Epidermal melanocyte (primary cell): ENCODE results near the gene RIMKLA.

Source experiments
- DNase-seq: peaks from one replicate; pipeline ENCODE4 v3.0.0; 2011; ENCODE audit warnings: low spot score; ENCODE audit not compliant: insufficient read length

The RIMKLA gene

DNA sequence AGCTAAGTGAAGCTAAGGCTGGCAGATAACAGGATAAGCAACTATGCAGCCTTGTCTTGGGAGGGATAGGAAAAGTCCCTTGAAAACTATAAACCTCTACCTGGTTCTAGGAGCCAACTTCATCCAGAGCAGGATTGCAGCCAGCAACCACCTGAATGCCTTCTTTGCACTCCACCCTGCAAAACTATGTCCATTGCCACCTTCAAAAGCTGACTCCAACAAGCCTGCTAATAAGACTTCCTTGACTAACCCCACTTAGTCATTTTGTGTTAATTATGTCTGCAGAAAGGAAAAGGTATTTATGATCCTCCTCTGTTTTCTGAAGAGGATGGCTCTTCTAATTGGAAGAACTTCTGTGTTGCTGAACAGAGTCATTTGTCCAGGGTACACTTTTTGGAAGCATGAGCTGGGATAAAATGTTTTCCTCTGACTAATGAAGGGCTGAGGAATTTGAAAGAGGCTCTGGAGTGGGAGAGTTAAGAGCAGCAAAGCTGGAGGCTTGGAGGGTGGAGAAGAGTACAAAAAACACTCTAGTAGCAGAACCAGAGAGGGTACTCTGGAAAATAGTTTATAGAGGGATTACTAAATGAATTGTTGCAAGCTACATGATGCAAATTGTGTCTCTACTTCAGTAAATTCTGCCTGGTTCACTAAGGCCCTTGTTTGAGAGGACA is 9.6 kb upstream of the RIMKLA start:
- no peak for DNase-seq

DNA sequence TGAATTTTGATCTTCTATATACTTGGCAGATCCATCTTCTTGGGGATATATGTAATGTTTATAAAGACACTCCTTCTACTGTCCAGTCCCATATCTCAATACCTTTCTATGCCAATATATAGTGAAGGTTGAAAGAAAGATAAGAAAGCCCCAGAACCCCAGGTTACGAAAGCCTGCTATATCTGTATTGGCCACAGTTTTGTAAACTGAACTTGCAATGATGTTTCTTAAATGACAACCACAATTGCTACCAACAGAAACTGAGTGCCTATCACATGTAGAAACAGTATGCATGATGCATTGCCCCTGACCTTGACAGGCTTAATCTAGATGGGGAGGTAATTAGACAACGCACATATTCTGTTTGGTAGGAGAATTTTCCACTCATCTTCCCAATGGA is 7.8 kb upstream of the RIMKLA start:
- no peak for DNase-seq

DNA sequence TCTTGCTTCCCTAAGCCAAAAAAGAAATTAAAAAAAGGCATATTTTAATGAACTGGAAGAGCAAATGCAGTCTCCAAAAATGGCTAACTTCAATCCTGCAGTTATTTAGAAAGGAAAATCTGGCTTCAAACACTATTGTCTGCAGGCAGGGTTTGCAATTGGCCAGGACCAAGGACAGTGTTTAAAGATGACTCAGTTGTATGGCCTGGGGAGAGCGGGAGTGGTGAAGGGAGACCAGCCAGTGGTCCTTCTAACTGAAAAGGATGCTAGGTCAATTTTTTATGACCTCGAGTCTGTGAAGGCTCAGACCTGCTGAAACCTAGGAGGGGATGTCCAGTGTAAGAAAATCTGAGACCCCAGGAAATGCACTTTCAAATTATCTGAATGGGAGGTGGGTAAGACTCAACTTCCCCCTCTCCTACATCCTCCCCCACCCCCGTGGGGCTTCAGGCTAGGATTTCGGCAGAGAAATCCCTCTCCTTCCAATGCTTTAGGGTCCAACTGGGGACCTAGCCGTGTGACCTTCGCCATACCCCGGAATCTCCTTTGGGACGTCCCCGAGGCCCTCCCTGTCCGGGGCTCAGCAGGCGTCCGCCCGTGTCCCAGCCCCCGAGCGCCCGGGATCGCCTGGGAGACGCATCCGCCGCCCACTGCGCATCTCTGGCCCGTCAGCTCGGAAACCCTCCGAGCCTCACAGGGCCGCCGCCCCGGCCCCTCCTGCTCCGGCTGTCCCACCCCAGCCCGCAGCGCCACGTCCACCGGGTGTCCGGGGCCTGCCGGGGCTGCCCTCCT is 602 bp upstream of the RIMKLA start:
- peak; percentile 50 for DNase-seq

DNA sequence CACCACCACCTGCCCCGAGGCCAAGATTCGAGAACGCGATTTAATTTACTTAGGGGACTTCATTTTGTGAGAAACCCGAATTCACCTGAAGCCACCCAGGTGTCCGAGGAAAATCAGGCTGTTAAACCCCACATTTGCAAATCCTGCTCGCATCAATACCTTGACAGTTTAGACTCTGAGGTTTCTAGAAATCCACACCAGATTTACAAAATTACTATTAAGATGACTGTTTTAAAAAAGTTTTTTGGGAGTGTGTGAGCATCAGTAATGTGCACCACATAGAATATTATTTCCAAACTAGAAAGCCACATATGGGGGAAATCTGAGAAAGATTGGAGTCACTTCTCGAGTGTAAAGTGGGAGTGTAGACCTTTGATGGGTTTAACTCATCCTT is 685 bp downstream of the RIMKLA start:
- no peak for DNase-seq

DNA sequence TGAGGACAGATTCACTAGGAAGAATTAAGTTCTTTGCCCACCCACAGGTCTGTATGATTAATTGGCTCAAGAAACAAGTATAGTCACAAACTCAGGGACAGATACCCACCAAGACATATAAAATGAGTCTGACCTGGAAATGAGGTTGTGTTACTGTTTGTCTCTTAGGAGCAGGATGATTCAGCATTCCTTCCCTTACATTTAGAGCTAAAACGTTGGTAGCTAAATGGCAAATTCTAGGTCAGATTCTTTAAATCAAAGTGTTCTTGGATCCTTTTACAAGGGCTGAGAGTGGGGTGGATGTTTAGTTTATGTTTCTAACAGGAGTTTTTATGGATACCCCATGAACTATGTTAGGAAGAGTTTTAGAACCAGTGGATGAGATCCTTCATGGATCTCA is 4.7 kb downstream of the RIMKLA start:
- no peak for DNase-seq

DNA sequence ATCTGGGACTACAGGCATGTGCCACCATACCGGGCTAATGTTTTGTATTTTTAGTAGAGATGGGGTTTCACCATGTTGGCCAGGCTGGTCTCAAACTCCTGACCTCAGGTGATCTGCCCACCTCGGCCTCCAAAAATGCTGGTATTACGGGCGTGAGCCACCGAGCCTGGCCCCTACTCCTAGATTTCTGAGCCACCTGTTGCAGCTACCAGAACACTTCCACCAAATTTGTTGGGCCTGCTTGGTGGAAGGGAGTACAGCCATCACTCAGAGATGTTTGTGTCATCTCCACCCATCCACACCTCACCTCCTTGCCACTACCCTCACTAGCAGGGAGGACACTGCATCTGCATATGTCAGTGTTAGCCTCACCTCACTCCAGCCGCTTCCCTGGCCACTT is 5.5 kb downstream of the RIMKLA start:
- DNase-seq = no peak

DNA sequence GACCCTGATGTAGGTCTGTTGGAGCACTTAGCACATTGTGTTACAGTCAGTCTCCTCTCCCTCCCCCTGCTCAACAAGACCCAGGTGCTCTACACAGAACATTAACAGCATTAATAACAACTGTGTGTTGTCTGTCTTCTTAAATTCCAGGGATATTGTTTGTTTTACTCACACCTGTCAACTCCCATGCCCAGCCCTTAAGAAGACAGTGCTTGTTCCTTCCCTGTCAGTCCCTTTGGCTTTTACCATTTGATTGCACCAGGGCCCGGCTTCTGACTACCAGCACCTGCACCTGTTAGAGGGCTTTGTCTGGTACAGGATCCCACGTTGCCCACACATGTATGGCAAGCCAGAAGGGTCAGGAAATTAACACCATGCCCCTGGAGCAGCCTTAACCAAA is 11.7 kb downstream of the RIMKLA start:
- DNase-seq = no peak

DNA sequence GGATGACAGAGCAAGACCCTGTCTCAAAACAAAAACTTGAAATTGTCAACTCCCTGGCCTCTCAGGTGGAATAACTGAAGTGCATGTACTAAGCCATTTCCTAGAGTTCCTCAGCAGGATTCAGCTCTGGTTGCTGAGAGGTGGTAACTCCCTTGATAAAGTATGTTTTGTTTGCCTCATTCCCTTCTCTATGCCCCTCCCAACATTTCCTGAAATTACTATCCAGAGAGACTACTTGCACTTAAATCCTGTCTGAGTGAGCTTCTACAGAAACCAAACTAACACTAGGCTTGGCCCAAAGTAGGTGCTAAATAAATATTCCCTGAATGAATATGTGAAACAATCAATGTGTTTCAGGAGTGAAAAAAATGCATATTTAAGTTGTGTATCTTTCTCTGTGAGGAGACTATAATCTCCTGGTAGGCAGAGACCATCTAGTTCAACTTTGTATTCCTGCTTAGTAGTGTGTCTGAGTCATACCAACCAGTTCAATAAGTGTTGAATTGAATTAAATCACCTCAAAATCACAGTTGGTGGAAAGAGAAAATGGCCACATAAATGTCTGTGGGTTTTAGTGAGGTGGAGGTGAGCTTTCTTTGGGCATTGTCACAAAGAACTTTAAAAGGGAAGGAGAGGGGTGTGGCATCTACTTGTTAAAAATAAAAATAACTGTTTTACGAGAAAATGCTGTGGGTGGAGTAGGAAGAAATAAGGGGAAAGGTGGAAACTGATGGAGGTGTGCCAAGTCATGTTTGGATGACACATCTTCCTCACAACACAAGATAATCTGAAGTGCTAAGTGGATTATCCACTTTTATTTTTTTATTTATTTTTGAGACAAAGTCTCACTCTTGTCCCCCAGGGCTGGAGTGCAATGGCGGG is 12.6 kb downstream of the RIMKLA start:
- DNase-seq = no peak

DNA sequence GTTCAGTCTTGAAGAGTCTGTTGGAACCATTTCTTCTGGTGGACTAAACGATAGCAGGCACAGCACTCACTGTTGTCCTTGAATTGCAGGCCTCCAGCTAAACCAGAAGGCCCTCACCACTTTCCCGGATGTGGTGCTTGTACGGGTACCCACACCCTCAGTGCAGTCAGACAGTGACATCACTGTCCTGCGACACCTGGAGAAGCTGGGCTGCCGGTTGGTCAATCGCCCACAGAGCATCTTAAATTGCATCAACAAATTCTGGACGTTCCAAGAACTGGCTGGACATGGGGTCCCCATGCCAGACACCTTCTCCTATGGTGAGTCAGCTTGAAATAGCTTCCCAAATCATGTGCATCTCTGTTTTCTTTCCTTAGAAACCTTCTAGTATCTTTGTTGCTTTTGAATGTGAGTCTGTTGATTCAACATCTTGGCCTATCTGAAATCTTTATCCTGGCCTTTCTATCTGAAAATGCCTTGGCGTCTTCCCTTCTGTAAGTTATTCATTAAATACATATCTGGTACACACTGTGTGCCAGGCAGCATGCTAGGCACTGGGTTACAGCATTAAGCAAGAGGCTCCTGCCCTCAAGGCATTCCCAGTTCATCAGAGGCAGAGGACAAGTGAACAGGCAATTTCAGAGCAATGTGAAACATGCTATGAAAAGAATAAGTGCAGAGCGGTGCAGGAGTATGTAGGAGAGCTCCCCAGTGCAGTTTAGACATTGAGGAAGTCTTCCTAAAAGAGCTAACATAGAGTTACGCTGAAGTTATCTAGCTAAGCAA is 18.9 kb downstream of the RIMKLA start:
- DNase-seq = no peak

DNA sequence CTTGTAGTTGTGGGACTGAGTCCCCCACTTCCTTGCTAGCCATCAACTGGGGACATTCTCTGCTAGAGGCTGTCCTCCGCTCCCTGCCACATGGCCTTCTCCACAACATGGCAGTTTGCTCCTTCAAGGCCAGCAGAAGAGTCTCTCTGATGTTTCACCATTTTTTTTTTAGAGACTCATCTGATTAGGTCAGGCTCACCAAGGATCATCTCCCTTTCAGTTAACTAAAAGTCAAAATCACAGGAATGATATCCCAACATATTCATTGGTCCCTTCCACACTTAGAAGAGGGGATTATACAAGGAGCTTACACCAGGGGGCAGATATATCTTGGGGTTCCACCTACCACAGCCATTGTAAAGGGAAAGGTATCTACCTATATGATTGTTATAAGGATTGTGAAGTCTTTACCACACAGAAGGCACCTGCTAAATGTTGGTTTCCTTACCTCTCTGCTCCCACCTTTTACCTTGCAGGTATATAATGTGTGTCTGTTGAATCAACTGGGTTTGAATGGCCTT is 23.3 kb downstream of the RIMKLA start:
- DNase-seq = no peak

DNA sequence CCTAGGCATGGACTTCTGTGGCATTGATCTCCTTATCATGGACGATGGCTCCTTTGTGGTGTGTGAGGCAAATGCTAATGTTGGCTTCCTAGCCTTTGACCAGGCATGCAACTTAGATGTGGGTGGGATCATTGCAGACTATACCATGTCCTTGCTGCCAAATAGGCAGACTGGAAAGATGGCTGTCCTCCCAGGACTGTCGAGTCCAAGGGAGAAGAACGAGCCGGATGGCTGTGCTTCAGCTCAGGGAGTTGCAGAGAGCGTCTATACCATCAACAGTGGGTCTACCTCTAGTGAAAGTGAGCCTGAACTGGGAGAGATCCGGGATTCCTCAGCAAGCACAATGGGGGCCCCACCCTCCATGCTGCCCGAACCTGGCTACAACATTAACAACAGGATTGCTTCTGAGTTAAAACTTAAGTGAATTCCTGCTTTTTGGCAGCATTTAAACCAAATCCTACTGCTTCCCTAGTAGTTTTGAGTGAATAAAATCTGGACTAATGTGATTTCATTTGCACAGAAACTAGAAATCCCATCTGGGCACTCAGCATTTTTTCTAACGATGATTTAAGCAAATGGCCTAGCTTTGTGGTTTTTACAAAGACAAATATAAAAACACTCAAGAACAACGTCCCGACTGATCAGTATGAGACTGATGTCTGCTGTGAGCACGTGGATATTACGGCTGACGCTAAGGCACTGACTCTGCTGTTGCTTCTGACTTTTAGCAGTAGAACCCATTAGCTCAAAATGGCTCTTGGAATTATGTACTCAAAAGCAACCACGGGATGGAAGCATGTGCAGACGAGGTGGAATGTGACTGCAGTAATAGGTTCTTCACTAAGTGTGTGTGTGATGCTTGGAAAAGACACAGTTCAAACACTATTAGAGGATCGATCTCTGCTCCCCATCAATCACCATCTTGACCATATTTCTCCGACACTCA is 34.2 kb downstream of the RIMKLA start:
- no peak for DNase-seq

DNA sequence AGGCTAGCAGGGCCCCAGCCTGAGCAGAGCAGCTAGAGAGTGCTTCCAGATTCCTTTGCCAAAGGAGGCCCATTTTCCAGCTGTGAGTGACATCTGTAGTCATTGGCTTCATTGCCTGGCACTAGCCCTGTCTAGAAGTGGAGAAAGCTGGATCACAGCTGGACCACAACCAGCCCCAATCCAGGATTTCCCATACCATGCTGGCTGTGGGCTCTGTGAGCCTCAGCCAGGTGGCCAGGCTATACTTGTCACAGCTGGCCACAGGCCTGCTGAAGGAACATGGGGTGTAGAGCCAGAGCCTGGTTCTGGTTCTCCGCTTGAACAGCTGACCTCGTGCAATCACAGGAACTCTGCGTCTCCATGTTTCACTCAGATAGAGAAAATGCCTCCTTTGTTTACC is 36.6 kb downstream of the RIMKLA start:
- DNase-seq = no peak

DNA sequence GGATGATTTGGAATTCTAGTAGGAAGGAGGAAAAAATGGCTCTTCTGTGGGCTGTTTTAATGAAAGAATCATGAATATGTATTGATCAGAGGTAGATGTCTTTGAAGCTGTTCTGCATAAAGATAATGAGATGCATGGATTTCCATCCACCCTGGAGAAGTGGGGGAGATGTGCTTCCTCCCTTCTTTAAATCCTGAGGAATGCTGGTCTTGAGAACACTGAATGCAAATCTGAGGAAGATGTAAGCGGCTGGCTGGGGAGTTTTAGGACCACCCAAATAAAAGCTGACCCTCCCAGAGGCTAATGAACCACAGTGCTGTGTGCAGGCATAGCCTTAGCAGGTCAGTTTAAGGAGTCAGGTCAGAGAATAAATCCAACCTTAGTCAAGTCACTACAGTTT is 37.9 kb downstream of the RIMKLA start:
- no peak for DNase-seq

DNA sequence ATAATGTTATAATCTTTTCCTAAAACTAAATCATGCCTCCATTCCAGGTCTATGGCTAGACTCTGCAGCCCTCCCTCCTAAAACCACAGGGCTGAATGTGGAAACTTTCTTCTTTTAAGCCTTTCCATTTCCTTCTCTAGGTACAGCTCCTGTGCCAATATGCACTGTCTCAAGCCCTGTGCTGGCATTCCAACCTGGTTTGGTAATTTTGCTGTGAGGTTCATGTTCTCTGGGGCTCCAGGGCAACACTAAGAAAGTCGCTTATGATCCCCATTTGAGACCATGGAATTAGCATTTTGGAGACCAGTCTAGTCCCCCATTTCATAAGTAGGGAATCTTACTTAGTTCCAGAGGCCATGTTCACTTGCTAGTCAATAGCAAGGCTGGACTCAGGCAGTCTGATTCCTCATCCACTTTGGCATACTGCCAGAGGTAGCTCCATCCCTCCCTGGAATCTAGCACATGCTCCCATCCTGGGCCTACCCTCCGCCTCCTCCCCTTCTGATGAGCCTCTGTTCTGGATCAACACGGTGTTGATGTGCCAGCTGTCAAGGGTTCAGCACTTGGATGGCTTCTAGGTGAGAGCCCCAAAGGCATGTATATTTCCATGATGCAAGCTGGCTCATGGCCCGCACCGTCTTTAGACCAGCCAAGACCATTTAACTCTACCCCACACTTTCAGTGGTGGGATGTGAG is 38.7 kb downstream of the RIMKLA start:
- no peak for DNase-seq

DNA sequence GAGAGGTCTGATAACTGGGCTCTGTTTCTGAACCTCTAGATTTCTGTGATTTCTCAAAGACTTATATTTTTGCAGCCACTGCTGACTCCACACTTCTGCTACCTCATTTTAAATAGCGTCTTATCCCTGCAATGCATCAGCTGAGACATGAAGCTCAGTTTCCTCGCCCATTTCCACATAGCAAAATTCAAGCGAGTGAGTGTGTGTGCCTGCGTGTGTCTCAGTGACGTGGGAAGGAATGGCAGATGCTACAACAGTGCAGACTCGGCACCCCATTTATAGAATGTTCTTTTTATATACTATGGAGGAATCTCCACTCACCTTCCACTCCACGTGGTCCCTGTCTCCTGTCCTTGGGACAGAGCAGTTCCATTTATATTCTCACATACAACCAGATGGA is 39.5 kb downstream of the RIMKLA start:
- DNase-seq = no peak

DNA sequence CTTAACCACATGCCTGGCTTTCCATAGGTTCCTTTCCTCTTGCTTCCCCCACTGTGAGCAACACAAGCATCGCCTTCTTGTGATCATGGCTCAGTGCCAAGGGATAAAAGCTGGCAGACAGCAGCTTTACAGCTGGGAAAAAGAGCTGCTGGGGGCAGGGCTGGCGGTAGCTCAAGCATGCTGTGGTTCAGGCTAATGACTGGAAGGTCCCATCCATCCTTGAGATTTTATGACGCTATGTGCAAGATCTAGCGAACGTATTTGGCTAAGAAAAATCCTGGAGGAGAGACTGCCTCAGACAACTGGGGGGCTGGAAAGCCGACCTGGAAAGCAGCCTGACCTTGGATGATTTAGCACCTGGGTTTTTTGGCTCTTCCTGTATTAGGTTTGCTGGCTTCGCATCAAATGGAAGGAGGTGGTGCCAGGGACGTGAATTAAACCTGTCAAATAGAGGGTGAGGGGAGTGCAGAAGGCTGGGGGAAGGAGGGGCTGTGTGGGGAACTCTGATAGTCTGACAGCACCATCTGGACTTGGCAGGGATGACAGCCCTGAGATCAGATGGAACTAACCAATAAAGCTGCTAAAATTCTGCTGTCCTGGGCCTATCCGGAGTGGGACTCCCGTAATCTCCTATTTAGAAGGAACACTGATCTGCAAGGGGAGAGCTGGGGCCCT is 40.5 kb downstream of the RIMKLA start:
- DNase-seq = peak; percentile 64

DNA sequence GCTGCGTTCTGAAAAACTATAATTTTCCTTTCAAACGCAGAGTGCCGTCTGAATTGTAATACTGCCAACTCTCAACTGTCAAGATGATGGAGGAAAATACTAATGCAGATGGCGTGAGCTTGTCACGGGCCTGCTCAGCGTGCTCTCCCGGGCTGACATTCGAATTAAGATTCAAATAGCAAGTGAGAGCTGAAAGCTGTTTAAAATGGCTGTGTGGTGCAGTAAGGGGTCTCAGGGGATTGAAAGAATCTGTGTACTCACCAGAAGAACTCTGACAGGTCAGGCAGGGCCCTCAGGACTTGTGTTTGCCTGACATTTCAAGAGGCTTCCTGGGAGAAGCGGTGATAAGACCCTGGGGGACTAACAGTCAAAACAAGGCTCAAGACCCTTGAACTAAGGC is 42.1 kb downstream of the RIMKLA start:
- no peak for DNase-seq

DNA sequence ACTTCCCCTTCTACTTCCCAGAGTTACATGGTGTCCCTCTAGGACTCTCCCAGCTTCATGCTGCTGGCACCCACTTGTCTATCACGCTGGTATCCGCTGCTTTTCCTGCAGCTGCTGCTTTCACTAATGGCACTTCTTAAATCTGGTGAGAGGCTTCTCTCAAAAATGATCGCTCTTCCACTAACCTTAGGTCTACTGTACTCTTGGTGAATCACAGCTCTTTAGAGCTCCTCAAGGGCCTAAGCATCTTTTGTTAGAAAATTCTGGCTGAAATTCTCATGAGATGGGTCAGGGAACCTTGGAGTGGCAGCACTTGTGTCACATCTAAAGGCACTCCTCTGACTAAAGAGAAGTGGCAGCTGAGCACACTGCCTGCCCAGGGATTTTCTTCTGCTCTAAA is 43.1 kb downstream of the RIMKLA start:
- DNase-seq = no peak

DNA sequence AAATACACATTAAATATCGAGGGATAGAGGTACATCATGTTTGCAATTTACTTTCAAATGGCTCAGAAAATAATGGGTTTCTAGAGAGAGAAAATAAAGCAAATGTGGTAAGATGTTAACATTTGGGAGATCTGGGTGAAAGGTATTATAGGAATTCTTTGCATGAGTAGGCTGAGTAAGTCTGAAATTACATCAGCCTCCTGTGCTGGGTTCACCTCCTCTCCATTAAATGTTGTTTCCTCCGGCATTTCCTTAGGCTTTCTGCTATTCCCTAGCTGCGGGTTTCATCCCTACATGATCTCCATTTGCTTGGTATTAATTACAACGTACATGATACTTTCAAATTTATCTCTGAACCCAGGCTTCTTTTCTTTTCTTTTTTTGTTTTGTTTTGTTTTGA is 43.6 kb downstream of the RIMKLA start:
- no peak for DNase-seq
